CD14-positive monocyte (primary cell): Measurements from ENCODE around the gene VSX1. TPM values are rescaled to one million over a fixed set of nuclear protein-coding genes. Genes with fewer than 3 reads are reported as not detected.

ENCODE experiments used
- DNase-seq, 3 donors: peaks; one replicate each; pipeline ENCODE4 v3.0.0-alpha.2; 2011 to 2022
- H2AFZ ChIP-seq: 2 replicates; pipeline ENCODE4 v1.6.0; 2012; ENCODE audit warnings: mild to moderate bottlenecking, low read depth, low read length, inconsistent platforms; ENCODE audit not compliant: insufficient read depth, poor library complexity, severe bottlenecking
- H3K27ac ChIP-seq, 2 donors: 1 replicate in 1 of 2; 2 replicates in 1 of 2; pipeline ENCODE4 v1.5.1; 2012 to 2013; ENCODE audit warnings: low read length in 2 of 2, control low read depth in 1 of 2, inconsistent platforms in 1 of 2, low read depth in 1 of 2, mild to moderate bottlenecking in 1 of 2
- H3K27me3 ChIP-seq, 2 donors: one replicate each; pipeline versions ENCODE4 v1.6.0 to v1.6.1; 2011 to 2013; ENCODE audit warnings: low read length in 2 of 2; ENCODE audit not compliant: control insufficient read depth in 2 of 2, insufficient read depth in 2 of 2
- H3K36me3 ChIP-seq, 2 donors: replicated peaks in 1 of 2; 1 replicate in 1 of 2; 2 replicates in 1 of 2; pipeline versions ENCODE4 v1.5.1 to v1.6.1; 2012 to 2013; ENCODE audit warnings: low read length in 2 of 2, control low read depth in 1 of 2, inconsistent platforms in 1 of 2, mild to moderate bottlenecking in 1 of 2; ENCODE audit not compliant: insufficient read depth in 2 of 2, control insufficient read depth in 1 of 2
- H3K4me1 ChIP-seq, 2 donors: 1 replicate in 1 of 2; 2 replicates in 1 of 2; pipeline versions ENCODE4 v1.5.1 to v1.6.1; 2012 to 2013; ENCODE audit warnings: low read length in 2 of 2, control low read depth in 1 of 2, inconsistent platforms in 1 of 2, mild to moderate bottlenecking in 1 of 2, moderate library complexity in 1 of 2; ENCODE audit not compliant: insufficient read depth in 2 of 2, control insufficient read depth in 1 of 2
- H3K4me2 ChIP-seq: replicated peaks from 2 replicates; pipeline ENCODE3; 2012; ENCODE audit warnings: low read length, moderate library complexity, mild to moderate bottlenecking; ENCODE audit not compliant: poor library complexity, severe bottlenecking; ENCODE audit errors: extremely low read depth
- H3K4me3 ChIP-seq, 3 experiments: fragments of 200-600 bp in 1 of 3; sonication (generic) in 1 of 3; replicated peaks in 1 of 3; 1 replicate in 2 of 3; 2 replicates in 1 of 3; pipeline ENCODE4 v1.5.1; 2011 to 2013; ENCODE audit warnings: low read length in 3 of 3, mild to moderate bottlenecking in 3 of 3, control low read depth in 2 of 3, low read depth in 2 of 3, inconsistent platforms in 1 of 3, moderate library complexity in 1 of 3
- H3K79me2 ChIP-seq: 2 replicates; pipeline ENCODE4 v1.6.0; 2012; ENCODE audit warnings: mild to moderate bottlenecking, control low read depth, inconsistent platforms, low read length, moderate library complexity; ENCODE audit not compliant: insufficient read depth
- H3K9ac ChIP-seq: 2 replicates; pipeline ENCODE4 v1.6.0; 2017; ENCODE audit warnings: low read length, mild to moderate bottlenecking; ENCODE audit not compliant: insufficient read depth, poor library complexity, severe bottlenecking
- H3K9me3 ChIP-seq, 2 donors: replicated peaks in 1 of 2; 1 replicate in 1 of 2; 2 replicates in 1 of 2; pipeline versions ENCODE4 v1.5.1 to v1.6.1; 2012 to 2013; ENCODE audit warnings: low read length in 2 of 2, control low read depth in 1 of 2; ENCODE audit not compliant: control insufficient read depth in 1 of 2, insufficient read depth in 1 of 2
- H4K20me1 ChIP-seq: 2 replicates; pipeline ENCODE4 v1.6.0; 2012; ENCODE audit warnings: mild to moderate bottlenecking, low read length, control low read depth, moderate library complexity; ENCODE audit not compliant: insufficient read depth
- H3K27ac Mint-ChIP-seq, 7 donors: one replicate each; pipeline ENCODE4 v1.8.0; 2020; ENCODE audit warnings: mild to moderate bottlenecking in 7 of 7, mixed read lengths in 7 of 7, moderate library complexity in 6 of 7, inconsistent platforms in 2 of 7
- H3K27me3 Mint-ChIP-seq, 3 donors: one replicate each; pipeline ENCODE4 v1.8.0; 2021 to 2022; ENCODE audit warnings: low read depth in 3 of 3, mild to moderate bottlenecking in 3 of 3, mixed read lengths in 3 of 3, moderate library complexity in 3 of 3, inconsistent platforms in 1 of 3
- H3K36me3 Mint-ChIP-seq, 2 donors: one replicate each; pipeline ENCODE4 v1.8.0; 2020; ENCODE audit warnings: mixed read lengths in 2 of 2, inconsistent platforms in 1 of 2, mild to moderate bottlenecking in 1 of 2
- H3K4me1 Mint-ChIP-seq: one replicate; pipeline ENCODE4 v1.8.0; 2020; ENCODE audit warnings: mild to moderate bottlenecking, mixed read lengths
- H3K4me3 Mint-ChIP-seq, 2 donors: one replicate each; pipeline ENCODE4 v1.8.0; 2020; ENCODE audit warnings: mild to moderate bottlenecking in 2 of 2, mixed read lengths in 2 of 2, moderate library complexity in 1 of 2
- H3K9me3 Mint-ChIP-seq, 7 donors: one replicate each; pipeline ENCODE4 v1.8.0; 2020 to 2022; ENCODE audit warnings: mixed read lengths in 7 of 7, mild to moderate bottlenecking in 6 of 7, moderate library complexity in 6 of 7, inconsistent platforms in 2 of 7
- CTCF ChIP-seq: fragments of 200-600 bp; IDR thresholded peaks from one replicate; pipeline ENCODE4 v1.8.0; 2022; ENCODE audit warnings: antibody characterized with exemption, mild to moderate bottlenecking
- WGBS: methylation state at CpG from one replicate; pipeline ENCODE4 v1.1.5; 2013; ENCODE audit warnings: missing lambda C conversion rate; ENCODE audit not compliant: insufficient coverage; 5-methylcytosine and 5-hydroxymethylcytosine counted together
- intact Hi-C, 2 donors: fragments of 100-400 bp; cut with micrococcal nuclease; formaldehyde crosslinking; loops; one replicate each; pipeline versions ENCODE4 v1.15.0 to v1.15.1; 2023
- polyA plus RNA-seq, 3 donors: library from polyadenylated mRNA; depleted of rRNA in 1 of 3; unstranded in 2 of 3; stranded (reverse) in 1 of 3; fragments of 300-500 nt in 2 of 3; fragments of >200 nt in 1 of 3; fragmentation: Illumina TruSeq in 2 of 3; gene quantifications; 1 replicate in 2 of 3; 2 replicates in 1 of 3; pipeline ENCODE4 v1.2.3, GENCODE V29; 2012 to 2021

The VSX1 gene
- polyA plus RNA-seq, 3 donors: not detected

- Histone ChIP-seq H3K27ac (peak overlapping the region in 1 of 2 donors; percentile 50), H3K4me2 (no peak overlapping the region)
- no peaks in the 10 kb centered on the region for H3K27me3 Mint-ChIP-seq
Observed at GRCh38 chr20:25036331-25036936, 45.5 kb downstream of the VSX1 start.

GRCh38 chr20:25035921-25036320 is 46.0 kb downstream of the VSX1 start:
- peak overlapping the region in 1 of 2 donors; percentile 50 for H3K27ac ChIP-seq
- H3K4me3 ChIP-seq: no peak overlapping the region
- H3K36me3 ChIP-seq: peaks cover 0 to 11% of the 10 kb centered on the region in 2 donors
- H3K4me2 ChIP-seq: no peak overlapping the region
- H3K9ac ChIP-seq: no peak overlapping the region
- no peaks in the 10 kb centered on the region for H3K9me3 ChIP-seq
- no peaks in the 10 kb centered on the region for H3K27me3 ChIP-seq
- Mint-ChIP-seq H3K9me3 (no peaks in the 10 kb centered on the region), H3K36me3 (peaks cover 3 to 12% of the 10 kb centered on the region in 2 donors), H3K27ac (no peak overlapping the region), H3K4me1 (peaks cover 25% of the 10 kb centered on the region), H3K27me3 (no peaks in the 10 kb centered on the region), H3K4me3 (no peak overlapping the region)
- no peak overlapping the region for H2AFZ ChIP-seq
- intact Hi-C loops: no loop called here
- H4K20me1 ChIP-seq: peaks cover 16% of the 10 kb centered on the region
- TF ChIP-seq CTCF: no peak
- H3K4me1 ChIP-seq: peaks cover 14 to 15% of the 10 kb centered on the region in 2 donors
- no peak for DNase-seq
- H3K79me2 ChIP-seq: no peaks in the 10 kb centered on the region
- 0% methylated on average over 2 of the region's 4 CpGs for WGBS

More at GRCh38 chr20:25036331-25036936, 45.5 kb downstream of the VSX1 start:
- H4K20me1 ChIP-seq: peaks cover 16% of the 10 kb centered on the region
- H3K4me1 ChIP-seq: peaks cover 14 to 15% of the 10 kb centered on the region in 2 donors
- Mint-ChIP-seq H3K4me1 (peaks cover 25% of the 10 kb centered on the region), H3K4me3 (no peak overlapping the region), H3K36me3 (peaks cover 3 to 12% of the 10 kb centered on the region in 2 donors), H3K9me3 (no peaks in the 10 kb centered on the region), H3K27ac (peak overlapping the region in 4 of 7 donors; percentile 25 to 50 (median 38))
- intact Hi-C loops: no loop called here
- no peak overlapping the region for H3K9ac ChIP-seq
- no peak overlapping the region for H2AFZ ChIP-seq
- no peak overlapping the region for H3K4me3 ChIP-seq
- no peak for DNase-seq
- TF ChIP-seq CTCF: no peak
- 40% methylated on average over 2 of the region's 7 CpGs for WGBS
- H3K79me2 ChIP-seq: no peaks in the 10 kb centered on the region
- H3K9me3 ChIP-seq: no peaks in the 10 kb centered on the region
- no peaks in the 10 kb centered on the region for H3K27me3 ChIP-seq
- H3K36me3 ChIP-seq: peaks cover 0 to 10% of the 10 kb centered on the region in 2 donors
